ENCODE measurements around the gene ASB6. TPM values are rescaled to one million over a fixed set of nuclear protein-coding genes. Genes with fewer than 3 reads are reported as not detected.
A peak's percentile ranks its signal among the peaks of the same experiment; 100 is the strongest.
"Not testable (repeated sequence)": the region's sequence is repeated elsewhere in the genome, so short reads cannot be mapped to it uniquely, and the experiment has no call there.

Gene ASB6
- total RNA-seq, 2 donors from 2014 or later, result 17.5 to 18.3 TPM

GRCh38 chr9:129648764-129649115 lies 6.8 kb upstream of the ASB6 start:
- intact Hi-C loops (cut with DNase I, micrococcal nuclease), result no loop called here
- ATAC-seq (no peak), DNase-seq (no peak)

GRCh38 chr9:129648092-129648763 lies 6.3 kb upstream of the ASB6 start:
- ATAC-seq, result no peak
- no peak for DNase-seq
- intact Hi-C loops (cut with DNase I, micrococcal nuclease), result no loop called here

- intact Hi-C loops (cut with DNase I, micrococcal nuclease), result no loop called here
- no peak for ATAC-seq
- DNase-seq, result no peak
These were observed 5.7 kb upstream of the ASB6 start for GRCh38 chr9:129647635-129648034.

GRCh38 chr9:129646654-129647053 lies 4.7 kb upstream of the ASB6 start:
- no peak for ATAC-seq
- intact Hi-C loops (cut with DNase I, micrococcal nuclease), result no loop called here

GRCh38 chr9:129646252-129646651 lies 4.3 kb upstream of the ASB6 start:
- intact Hi-C loops (cut with DNase I, micrococcal nuclease), result no loop called here

More at GRCh38 chr9:129646654-129647053, 4.7 kb upstream of the ASB6 start:
- DNase-seq, result no peak

GRCh38 chr9:129644902-129645301 lies 3.0 kb upstream of the ASB6 start:
- ATAC-seq, result no peak
- intact Hi-C loops (cut with DNase I, micrococcal nuclease), result loop anchor here in 1 of 2 donors (5.0 kb wide), 1 partner anchor 137 kb away; no protein-coding TSS in a partner anchor
- no peak for DNase-seq

More at GRCh38 chr9:129646252-129646651, 4.3 kb upstream of the ASB6 start:
- no peak for ATAC-seq
- no peak for DNase-seq

GRCh38 chr9:129644365-129644764 lies 2.4 kb upstream of the ASB6 start:
- DNase-seq (no peak), ATAC-seq (no peak)
- intact Hi-C loops (cut with DNase I, micrococcal nuclease), result loop anchor here in 1 of 2 donors (5.0 kb wide), 1 partner anchor 138 kb away; no protein-coding TSS in a partner anchor

- ATAC-seq (no peak), DNase-seq (no peak)
- intact Hi-C loops (cut with DNase I, micrococcal nuclease), result loop anchor here in 1 of 2 donors (5.0 kb wide), 1 partner anchor 139 kb away; no protein-coding TSS in a partner anchor
These were observed 1.8 kb upstream of the ASB6 start for GRCh38 chr9:129643706-129644105.

- ATAC-seq, result peak; percentile 46
- DNase-seq, result no peak
- intact Hi-C loops (cut with DNase I, micrococcal nuclease), result loop anchor here in 1 of 2 donors (5.0 kb wide), 1 partner anchor 141 kb away; no protein-coding TSS in a partner anchor
These were observed 841 bp downstream of the ASB6 start for GRCh38 chr9:129640871-129641749.

GRCh38 chr9:129640086-129640870 lies 1.7 kb downstream of the ASB6 start:
- no peak for ATAC-seq
- DNase-seq, result no peak
- intact Hi-C loops (cut with DNase I, micrococcal nuclease), result loop anchor here in 1 of 2 donors (5.0 kb wide), 1 partner anchor 142 kb away; no protein-coding TSS in a partner anchor

- no peak for ATAC-seq
- no peak for DNase-seq
- intact Hi-C loops (cut with DNase I, micrococcal nuclease), result loop anchor here in 1 of 2 donors (5.0 kb wide), 1 partner anchor 143 kb away; no protein-coding TSS in a partner anchor
These were observed 2.2 kb downstream of the ASB6 start for GRCh38 chr9:129639756-129640085.

- intact Hi-C loops (cut with DNase I, micrococcal nuclease), result no loop called here
- DNase-seq (no peak), ATAC-seq (no peak)
These were observed 2.8 kb downstream of the ASB6 start for GRCh38 chr9:129639034-129639630.

- intact Hi-C loops (cut with DNase I, micrococcal nuclease), result no loop called here
- DNase-seq (no peak), ATAC-seq (no peak)
These were observed 4.1 kb downstream of the ASB6 start for GRCh38 chr9:129637673-129638439.

- DNase-seq (no peak), ATAC-seq (no peak)
- intact Hi-C loops (cut with DNase I, micrococcal nuclease), result no loop called here
These were observed 4.8 kb downstream of the ASB6 start for GRCh38 chr9:129637102-129637501.

- ATAC-seq; DNase-seq; intact Hi-C loops (cut with DNase I, micrococcal nuclease): not testable (repeated sequence)
These were observed 5.6 kb downstream of the ASB6 start for GRCh38 chr9:129636343-129636742.

GRCh38 chr9:129635099-129636065 lies 6.6 kb downstream of the ASB6 start:
- intact Hi-C loops (cut with DNase I, micrococcal nuclease), result no loop called here
- DNase-seq (no peak), ATAC-seq (no peak)

- DNase-seq (no peak), ATAC-seq (no peak)
- intact Hi-C loops (cut with DNase I, micrococcal nuclease), result no loop called here
These were observed 8.1 kb downstream of the ASB6 start for GRCh38 chr9:129633848-129634247.

Measured in left colon (tissue), 2 donors.